ENCODE measurements around the gene MTERF4. TPM values are rescaled to one million over a fixed set of nuclear protein-coding genes. Genes with fewer than 3 reads are reported as not detected.

MTERF4 gene
- total and polyA plus RNA-seq, 10 of the 15 experiments (the other 5 are each of a cell fraction or from before 2014, with no cell fraction given): 36.7 to 69.1 (median 45.5) TPM

DNA sequence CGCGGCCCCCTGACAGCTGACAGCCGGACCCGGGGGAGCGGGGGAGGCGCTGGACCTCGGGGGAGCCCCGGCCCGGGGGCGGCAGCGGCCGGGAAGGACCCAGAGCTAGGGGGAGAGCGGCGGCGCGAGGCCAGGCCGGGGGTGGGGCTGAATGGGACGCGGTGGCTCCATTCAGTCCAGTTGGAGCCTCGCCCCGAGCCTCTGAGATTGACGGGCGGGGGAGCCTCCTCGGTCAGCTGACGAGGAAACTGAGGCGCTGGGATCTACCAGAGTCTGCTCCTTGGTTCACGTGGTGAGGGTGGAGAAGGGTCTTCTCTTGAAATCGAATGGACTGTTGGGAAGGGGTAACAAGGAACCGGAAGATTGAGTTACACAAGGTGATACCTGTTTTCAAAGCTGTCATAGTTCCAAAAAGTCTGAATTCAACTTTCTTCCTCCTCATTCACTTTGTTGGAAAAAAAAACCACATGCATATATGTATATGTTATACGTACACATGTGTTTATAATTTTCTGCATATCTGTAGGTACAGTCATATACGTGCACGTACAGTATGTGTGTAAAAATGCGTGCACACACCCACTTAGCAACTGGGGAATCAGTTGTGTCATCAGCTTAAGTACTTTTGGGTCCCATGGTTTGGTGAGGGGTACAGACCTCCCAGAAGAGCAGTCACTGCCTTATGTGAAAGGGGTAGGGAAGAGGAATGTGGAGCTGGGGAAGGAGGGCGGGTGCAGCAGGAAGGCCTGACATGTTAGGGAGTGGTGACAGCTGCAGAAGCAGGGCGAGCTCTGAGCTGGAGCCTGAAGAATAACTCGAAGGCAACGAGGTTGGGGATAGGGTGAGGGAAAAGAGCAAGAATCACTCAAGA is 48.8 kb upstream of the MTERF4 start (continued):
- TF ChIP-seq, protein P1, sequence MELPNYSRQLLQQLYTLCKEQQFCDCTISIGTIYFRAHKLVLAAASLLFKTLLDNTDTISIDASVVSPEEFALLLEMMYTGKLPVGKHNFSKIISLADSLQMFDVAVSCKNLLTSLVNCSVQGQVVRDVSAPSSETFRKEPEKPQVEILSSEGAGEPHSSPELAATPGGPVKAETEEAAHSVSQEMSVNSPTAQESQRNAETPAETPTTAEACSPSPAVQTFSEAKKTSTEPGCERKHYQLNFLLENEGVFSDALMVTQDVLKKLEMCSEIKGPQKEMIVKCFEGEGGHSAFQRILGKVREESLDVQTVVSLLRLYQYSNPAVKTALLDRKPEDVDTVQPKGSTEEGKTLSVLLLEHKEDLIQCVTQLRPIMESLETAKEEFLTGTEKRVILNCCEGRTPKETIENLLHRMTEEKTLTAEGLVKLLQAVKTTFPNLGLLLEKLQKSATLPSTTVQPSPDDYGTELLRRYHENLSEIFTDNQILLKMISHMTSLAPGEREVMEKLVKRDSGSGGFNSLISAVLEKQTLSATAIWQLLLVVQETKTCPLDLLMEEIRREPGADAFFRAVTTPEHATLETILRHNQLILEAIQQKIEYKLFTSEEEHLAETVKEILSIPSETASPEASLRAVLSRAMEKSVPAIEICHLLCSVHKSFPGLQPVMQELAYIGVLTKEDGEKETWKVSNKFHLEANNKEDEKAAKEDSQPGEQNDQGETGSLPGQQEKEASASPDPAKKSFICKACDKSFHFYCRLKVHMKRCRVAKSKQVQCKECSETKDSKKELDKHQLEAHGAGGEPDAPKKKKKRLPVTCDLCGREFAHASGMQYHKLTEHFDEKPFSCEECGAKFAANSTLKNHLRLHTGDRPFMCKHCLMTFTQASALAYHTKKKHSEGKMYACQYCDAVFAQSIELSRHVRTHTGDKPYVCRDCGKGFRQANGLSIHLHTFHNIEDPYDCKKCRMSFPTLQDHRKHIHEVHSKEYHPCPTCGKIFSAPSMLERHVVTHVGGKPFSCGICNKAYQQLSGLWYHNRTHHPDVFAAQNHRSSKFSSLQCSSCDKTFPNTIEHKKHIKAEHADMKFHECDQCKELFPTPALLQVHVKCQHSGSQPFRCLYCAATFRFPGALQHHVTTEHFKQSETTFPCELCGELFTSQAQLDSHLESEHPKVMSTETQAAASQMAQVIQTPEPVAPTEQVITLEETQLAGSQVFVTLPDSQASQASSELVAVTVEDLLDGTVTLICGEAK (IDR thresholded peaks at IDR 0.05; ENCODE audit: borderline replicate concordance): no peak
- peak in 1 of 2 experiments; percentile 86; a peak in 2 of 3 replicates for TF ChIP-seq EGR1 (IDR thresholded peaks at IDR 0.05; ENCODE audit: borderline replicate concordance in 1 of 2, low read depth in 2 of 2, low read length in 2 of 2)
- TF ChIP-seq, protein P2, sequence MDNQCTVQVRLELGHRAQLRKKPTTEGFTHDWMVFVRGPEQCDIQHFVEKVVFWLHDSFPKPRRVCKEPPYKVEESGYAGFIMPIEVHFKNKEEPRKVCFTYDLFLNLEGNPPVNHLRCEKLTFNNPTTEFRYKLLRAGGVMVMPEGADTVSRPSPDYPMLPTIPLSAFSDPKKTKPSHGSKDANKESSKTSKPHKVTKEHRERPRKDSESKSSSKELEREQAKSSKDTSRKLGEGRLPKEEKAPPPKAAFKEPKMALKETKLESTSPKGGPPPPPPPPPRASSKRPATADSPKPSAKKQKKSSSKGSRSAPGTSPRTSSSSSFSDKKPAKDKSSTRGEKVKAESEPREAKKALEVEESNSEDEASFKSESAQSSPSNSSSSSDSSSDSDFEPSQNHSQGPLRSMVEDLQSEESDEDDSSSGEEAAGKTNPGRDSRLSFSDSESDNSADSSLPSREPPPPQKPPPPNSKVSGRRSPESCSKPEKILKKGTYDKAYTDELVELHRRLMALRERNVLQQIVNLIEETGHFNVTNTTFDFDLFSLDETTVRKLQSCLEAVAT (IDR thresholded peaks at IDR 0.05): peak; percentile 75
- TF ChIP-seq RELA (IDR thresholded peaks at IDR 0.05; ENCODE audit: borderline replicate concordance, partially characterized antibody): no peak
- 0 out of 2 replicates have a peak, but pooled peaks have one; percentile 37 for TF ChIP-seq STAT1 (conservative IDR thresholded peaks at IDR 0.05)
- TF ChIP-seq BHLHE40 (IDR thresholded peaks at IDR 0.05; ENCODE audit: borderline replicate concordance in 1 of 2, low read depth in 2 of 2, low read length in 1 of 2): 0 out of 4 replicates have a peak, but pooled peaks of 1 of the 2 experiments have one; percentile 58
- TF ChIP-seq SMARCA5 (IDR thresholded peaks at IDR 0.05): peak; percentile 83; the same call in 1 of the 2 replicates
- peak; percentile 18 for TF ChIP-seq DPF2 (IDR thresholded peaks at IDR 0.05)
- TF ChIP-seq, protein P3, sequence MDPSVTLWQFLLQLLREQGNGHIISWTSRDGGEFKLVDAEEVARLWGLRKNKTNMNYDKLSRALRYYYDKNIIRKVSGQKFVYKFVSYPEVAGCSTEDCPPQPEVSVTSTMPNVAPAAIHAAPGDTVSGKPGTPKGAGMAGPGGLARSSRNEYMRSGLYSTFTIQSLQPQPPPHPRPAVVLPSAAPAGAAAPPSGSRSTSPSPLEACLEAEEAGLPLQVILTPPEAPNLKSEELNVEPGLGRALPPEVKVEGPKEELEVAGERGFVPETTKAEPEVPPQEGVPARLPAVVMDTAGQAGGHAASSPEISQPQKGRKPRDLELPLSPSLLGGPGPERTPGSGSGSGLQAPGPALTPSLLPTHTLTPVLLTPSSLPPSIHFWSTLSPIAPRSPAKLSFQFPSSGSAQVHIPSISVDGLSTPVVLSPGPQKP (IDR thresholded peaks at IDR 0.05; ENCODE audit: low read depth, low read length): no peak
- TF ChIP-seq, protein P4, sequence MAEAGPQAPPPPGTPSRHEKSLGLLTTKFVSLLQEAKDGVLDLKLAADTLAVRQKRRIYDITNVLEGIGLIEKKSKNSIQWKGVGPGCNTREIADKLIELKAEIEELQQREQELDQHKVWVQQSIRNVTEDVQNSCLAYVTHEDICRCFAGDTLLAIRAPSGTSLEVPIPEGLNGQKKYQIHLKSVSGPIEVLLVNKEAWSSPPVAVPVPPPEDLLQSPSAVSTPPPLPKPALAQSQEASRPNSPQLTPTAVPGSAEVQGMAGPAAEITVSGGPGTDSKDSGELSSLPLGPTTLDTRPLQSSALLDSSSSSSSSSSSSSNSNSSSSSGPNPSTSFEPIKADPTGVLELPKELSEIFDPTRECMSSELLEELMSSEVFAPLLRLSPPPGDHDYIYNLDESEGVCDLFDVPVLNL (IDR thresholded peaks at IDR 0.05; ENCODE audit: low read depth, low read length): no peak
- TF ChIP-seq, protein P5, sequence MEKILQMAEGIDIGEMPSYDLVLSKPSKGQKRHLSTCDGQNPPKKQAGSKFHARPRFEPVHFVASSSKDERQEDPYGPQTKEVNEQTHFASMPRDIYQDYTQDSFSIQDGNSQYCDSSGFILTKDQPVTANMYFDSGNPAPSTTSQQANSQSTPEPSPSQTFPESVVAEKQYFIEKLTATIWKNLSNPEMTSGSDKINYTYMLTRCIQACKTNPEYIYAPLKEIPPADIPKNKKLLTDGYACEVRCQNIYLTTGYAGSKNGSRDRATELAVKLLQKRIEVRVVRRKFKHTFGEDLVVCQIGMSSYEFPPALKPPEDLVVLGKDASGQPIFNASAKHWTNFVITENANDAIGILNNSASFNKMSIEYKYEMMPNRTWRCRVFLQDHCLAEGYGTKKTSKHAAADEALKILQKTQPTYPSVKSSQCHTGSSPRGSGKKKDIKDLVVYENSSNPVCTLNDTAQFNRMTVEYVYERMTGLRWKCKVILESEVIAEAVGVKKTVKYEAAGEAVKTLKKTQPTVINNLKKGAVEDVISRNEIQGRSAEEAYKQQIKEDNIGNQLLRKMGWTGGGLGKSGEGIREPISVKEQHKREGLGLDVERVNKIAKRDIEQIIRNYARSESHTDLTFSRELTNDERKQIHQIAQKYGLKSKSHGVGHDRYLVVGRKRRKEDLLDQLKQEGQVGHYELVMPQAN (conservative IDR thresholded peaks at IDR 0.05): peak; percentile 39
- TF ChIP-seq RCOR1 (conservative IDR thresholded peaks at IDR 0.05; ENCODE audit: low read depth, low read length): no peak
- TF ChIP-seq LARP7 (IDR thresholded peaks at IDR 0.05): peak; percentile 84
